RWPE2 (cell line): ENCODE data around the gene RAD9A.

ENCODE experiments used
- ATAC-seq: fragments of 200-7000 bp; cut with Tn5 transposase; 3 replicates; pipeline ENCODE4 v1.9.1; 2021; ENCODE audit warnings: low read depth
- DNase-seq: peaks from one replicate; pipeline ENCODE4 v3.0.0-alpha.2; 2020; ENCODE audit warnings: low spot score
- H3K27ac ChIP-seq: fragments of 450-650 bp; 2 replicates; pipeline ENCODE4 v1.5.1; 2017; ENCODE audit warnings: mild to moderate bottlenecking; ENCODE audit not compliant: poor library complexity, severe bottlenecking
- H3K27me3 ChIP-seq: fragments of 250-450 bp; sonication (Bioruptor Pico); 2 replicates; pipeline ENCODE4 v1.5.1; 2021; ENCODE audit warnings: mild to moderate bottlenecking, moderate library complexity; ENCODE audit not compliant: insufficient read depth, poor library complexity, severe bottlenecking
- H3K36me3 ChIP-seq: fragments of 250-450 bp; sonication (Bioruptor Pico); 2 replicates; pipeline ENCODE4 v1.5.1; 2020; ENCODE audit warnings: low read depth, mild to moderate bottlenecking, moderate library complexity
- H3K4me1 ChIP-seq: fragments of 250-450 bp; sonication (Bioruptor Pico); 2 replicates; pipeline ENCODE4 v1.5.1; 2021; ENCODE audit warnings: mild to moderate bottlenecking, moderate library complexity; ENCODE audit not compliant: insufficient read depth, poor library complexity, severe bottlenecking
- H3K4me3 ChIP-seq: fragments of 250-450 bp; sonication (Bioruptor Pico); 2 replicates; pipeline ENCODE4 v1.5.1; 2021; ENCODE audit warnings: mild to moderate bottlenecking, moderate library complexity; ENCODE audit not compliant: severe bottlenecking
- H3K9me3 ChIP-seq: fragments of 250-450 bp; sonication (Bioruptor Pico); 2 replicates; pipeline ENCODE4 v1.5.1; 2021; ENCODE audit warnings: mild to moderate bottlenecking, moderate library complexity; ENCODE audit not compliant: severe bottlenecking
- CTCF ChIP-seq: fragments of 450-650 bp; IDR thresholded peaks from one replicate; pipeline ENCODE4 v1.5.1; 2017; ENCODE audit warnings: mild to moderate bottlenecking, moderate library complexity; ENCODE audit not compliant: poor library complexity, severe bottlenecking

Gene RAD9A

DNA sequence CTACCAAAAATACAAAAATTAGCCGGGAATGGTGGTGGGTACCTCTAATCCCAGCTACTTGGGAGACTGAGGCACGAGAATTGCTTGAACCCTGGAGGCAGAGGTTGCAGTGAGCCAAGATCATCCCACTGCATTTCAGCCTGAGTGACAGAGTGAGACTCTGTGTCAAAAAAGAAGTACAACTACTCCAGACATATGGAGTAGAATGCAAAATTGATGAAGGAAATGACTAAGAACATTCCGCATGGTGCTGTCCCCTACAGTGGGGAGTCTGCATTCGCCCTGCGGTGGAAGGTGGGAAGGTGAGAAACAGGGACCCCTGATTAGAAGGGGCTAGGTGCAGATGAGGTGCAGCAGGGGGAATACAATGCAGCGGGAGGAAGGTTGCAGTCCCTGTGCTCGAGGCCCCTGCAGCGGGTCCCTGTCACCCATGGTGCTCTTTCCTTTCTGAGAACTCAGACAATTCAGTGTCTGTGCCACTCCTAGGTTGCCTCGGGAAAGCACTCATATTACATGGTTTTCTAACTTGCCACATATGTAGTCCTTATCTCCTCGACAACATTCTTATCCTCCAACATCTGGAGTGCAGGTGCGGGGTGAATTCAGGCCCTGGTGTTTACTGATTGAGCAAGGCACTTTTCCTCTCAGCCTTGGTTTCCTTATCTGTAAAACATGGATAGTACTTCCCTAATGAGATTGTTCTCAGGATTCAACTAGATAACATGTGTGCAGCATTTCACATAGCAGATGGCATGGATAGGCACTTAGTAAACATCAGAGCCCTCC is 43.6 kb upstream of the RAD9A start:
- TF ChIP-seq CTCF = no peak
- Histone ChIP-seq H3K27ac (no peak overlapping the region), H3K4me1 (peaks cover 20% of the 10 kb centered on the region), H3K9me3 (no peaks in the 10 kb centered on the region), H3K36me3 (peaks cover 4% of the 10 kb centered on the region; the same call in 1 of the 2 replicates), H3K27me3 (no peaks in the 10 kb centered on the region), H3K4me3 (no peak overlapping the region)
- ATAC-seq = no peak
- no peak for DNase-seq

DNA sequence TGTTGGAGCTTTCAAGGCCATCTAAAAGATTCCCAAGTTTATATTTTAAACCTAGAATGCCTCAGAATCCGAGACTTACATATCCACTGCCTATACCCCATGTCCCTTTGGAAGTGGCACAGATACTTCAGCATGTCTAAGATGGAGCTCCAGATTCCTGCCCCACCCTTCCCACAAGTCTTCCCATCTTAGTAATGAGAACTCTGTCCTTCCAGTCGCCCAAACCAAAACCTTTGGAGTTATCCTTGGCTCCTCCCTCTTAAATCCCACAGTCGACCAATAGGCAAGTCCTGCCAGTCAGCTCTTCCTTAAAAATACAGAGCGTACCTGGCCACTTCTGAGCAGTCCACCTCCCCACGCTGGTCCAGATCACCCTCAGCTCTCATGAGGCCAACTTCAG is 42.8 kb upstream of the RAD9A start:
- H3K27ac ChIP-seq = no peak overlapping the region

DNA sequence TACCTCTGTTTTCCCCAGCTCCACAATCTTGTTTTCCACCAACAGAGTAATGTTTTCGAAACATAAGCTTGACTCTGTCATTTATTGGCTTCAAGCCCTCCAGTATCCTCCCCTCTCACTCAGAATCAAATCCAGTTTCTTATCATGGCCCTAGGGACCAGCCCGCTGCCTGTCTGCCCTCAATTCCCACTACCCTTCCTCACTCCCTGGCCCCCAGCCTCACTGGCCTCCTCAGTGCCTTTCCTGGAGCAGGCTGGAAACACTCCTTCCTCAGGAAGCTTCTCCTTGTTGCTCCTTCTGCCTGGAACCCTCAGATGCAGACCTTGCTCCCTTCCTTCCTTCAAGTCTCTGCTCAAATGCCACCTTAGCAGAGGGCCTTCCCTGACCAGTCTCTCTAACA is 42.3 kb upstream of the RAD9A start:
- H3K36me3 ChIP-seq = peaks cover 4% of the 10 kb centered on the region; the same call in 1 of the 2 replicates
- ATAC-seq = no peak
- H3K27ac ChIP-seq = no peak overlapping the region
- no peak for DNase-seq
- H3K27me3 ChIP-seq = no peaks in the 10 kb centered on the region
- H3K4me1 ChIP-seq = peaks cover 27% of the 10 kb centered on the region
- H3K4me3 ChIP-seq = no peak overlapping the region
- TF ChIP-seq CTCF = no peak
- no peaks in the 10 kb centered on the region for H3K9me3 ChIP-seq

More for the DNA sequence above, 42.8 kb upstream of the RAD9A start:
- H3K9me3 ChIP-seq = no peaks in the 10 kb centered on the region
- DNase-seq (no peak), ATAC-seq (no peak)
- no peaks in the 10 kb centered on the region for H3K27me3 ChIP-seq
- no peak overlapping the region for H3K4me3 ChIP-seq
- peaks cover 22% of the 10 kb centered on the region for H3K4me1 ChIP-seq
- peaks cover 4% of the 10 kb centered on the region; the same call in 1 of the 2 replicates for H3K36me3 ChIP-seq
- no peak for TF ChIP-seq CTCF

- Histone ChIP-seq H3K27me3 (no peaks in the 10 kb centered on the region), H3K4me1 (peaks cover 32% of the 10 kb centered on the region), H3K27ac (no peak overlapping the region), H3K36me3 (peaks cover 4% of the 10 kb centered on the region; the same call in 1 of the 2 replicates), H3K4me3 (no peak overlapping the region), H3K9me3 (no peaks in the 10 kb centered on the region)
- TF ChIP-seq CTCF = no peak
- no peak for DNase-seq
- ATAC-seq = no peak
Measured at GRCh38 chr11:67349928-67350465, 41.8 kb upstream of the RAD9A start.
